HG03432 (cell line): ENCODE measurements around the gene TUFM.
"Not testable (repeated sequence)": the region's sequence is repeated elsewhere in the genome, so short reads cannot be mapped to it uniquely, and the experiment has no call there.

Experiments used
- ATAC-seq: cut with Tn5 transposase; IDR thresholded peaks from one replicate; pipeline ENCODE4 v1.9.1; 2021; ENCODE audit warnings: mild to moderate bottlenecking, moderate library complexity; ENCODE audit not compliant: unreplicated experiment

Gene TUFM

GRCh38 chr16:28802235-28803019, 43.7 kb downstream of the TUFM start:
- ATAC-seq, result not testable (repeated sequence)
